BE2C (cell line): ENCODE measurements around the gene FAXDC2.

Experiments used
- DNase-seq: peaks from one replicate; pipeline ENCODE4 v3.0.0-alpha.2; 2020
- H3K27me3 ChIP-seq: fragments of 250-450 bp; sonication (Bioruptor Pico); 2 replicates; pipeline ENCODE4 v1.5.1; 2020; ENCODE audit warnings: mild to moderate bottlenecking
- H3K36me3 ChIP-seq: fragments of 250-450 bp; sonication (Bioruptor Pico); 2 replicates; pipeline ENCODE4 v1.5.1; 2020; ENCODE audit warnings: mild to moderate bottlenecking
- H3K4me1 ChIP-seq: fragments of 250-450 bp; sonication (Bioruptor Pico); 2 replicates; pipeline ENCODE4 v1.5.1; 2020
- H3K4me3 ChIP-seq: 2 replicates; pipeline ENCODE4 v1.5.1; 2011; ENCODE audit warnings: low read depth, low read length
- H3K9me3 ChIP-seq: fragments of 250-450 bp; sonication (Bioruptor Pico); 2 replicates; pipeline ENCODE4 v1.5.1; 2020
- TF ChIP-seq, protein P1 (sequence below): IDR thresholded peaks from 2 replicates; pipeline ENCODE4 v1.5.1; 2012; ENCODE audit warnings: mild to moderate bottlenecking, low read depth, low read length

Gene FAXDC2

DNA sequence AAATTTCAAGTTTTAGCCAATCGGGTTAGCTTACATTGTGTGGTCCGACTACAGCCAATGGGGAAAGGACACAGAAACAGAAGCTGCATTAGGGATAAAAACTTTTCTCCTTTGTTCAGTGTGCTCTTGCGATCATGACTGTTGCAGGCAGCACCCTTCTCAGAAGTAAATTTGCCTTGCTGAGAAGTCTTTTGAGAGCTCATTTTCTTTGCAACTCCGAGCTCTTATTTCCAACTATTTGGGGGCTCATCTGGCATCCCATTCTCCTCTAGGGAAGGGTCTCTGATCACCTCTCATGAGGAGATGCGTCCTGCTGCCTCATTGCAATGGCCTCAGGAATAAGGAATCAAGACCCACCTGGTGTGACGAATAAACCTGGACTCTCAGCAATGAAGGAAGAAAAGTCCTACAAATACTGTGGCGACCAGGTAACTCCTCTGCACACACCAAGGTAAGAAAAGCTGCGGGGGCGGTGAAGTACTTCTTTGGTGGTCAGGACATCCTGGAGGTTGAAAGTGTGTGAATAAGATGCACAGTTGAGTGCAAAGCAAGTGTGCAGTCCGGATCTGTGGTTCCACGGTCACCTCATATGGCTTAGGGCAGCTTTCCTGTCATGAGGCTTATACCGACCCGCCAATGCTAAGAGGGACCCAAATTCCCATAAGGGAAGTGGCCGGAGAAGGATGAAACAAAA, 28.4 kb upstream of the FAXDC2 start:
- H3K27me3 ChIP-seq, result no peaks in the 10 kb centered on the region
- TF ChIP-seq, protein P1, sequence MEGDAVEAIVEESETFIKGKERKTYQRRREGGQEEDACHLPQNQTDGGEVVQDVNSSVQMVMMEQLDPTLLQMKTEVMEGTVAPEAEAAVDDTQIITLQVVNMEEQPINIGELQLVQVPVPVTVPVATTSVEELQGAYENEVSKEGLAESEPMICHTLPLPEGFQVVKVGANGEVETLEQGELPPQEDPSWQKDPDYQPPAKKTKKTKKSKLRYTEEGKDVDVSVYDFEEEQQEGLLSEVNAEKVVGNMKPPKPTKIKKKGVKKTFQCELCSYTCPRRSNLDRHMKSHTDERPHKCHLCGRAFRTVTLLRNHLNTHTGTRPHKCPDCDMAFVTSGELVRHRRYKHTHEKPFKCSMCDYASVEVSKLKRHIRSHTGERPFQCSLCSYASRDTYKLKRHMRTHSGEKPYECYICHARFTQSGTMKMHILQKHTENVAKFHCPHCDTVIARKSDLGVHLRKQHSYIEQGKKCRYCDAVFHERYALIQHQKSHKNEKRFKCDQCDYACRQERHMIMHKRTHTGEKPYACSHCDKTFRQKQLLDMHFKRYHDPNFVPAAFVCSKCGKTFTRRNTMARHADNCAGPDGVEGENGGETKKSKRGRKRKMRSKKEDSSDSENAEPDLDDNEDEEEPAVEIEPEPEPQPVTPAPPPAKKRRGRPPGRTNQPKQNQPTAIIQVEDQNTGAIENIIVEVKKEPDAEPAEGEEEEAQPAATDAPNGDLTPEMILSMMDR, result no peak
- H3K9me3 ChIP-seq, result no peaks in the 10 kb centered on the region; the same call in 1 of the 2 replicates
- H3K36me3 ChIP-seq, result peaks cover 41% of the 10 kb centered on the region
- no peak for DNase-seq
- no peaks in the 10 kb centered on the region; the same call in 1 of the 2 replicates for H3K4me1 ChIP-seq
- H3K4me3 ChIP-seq, result no peak overlapping the region

DNA sequence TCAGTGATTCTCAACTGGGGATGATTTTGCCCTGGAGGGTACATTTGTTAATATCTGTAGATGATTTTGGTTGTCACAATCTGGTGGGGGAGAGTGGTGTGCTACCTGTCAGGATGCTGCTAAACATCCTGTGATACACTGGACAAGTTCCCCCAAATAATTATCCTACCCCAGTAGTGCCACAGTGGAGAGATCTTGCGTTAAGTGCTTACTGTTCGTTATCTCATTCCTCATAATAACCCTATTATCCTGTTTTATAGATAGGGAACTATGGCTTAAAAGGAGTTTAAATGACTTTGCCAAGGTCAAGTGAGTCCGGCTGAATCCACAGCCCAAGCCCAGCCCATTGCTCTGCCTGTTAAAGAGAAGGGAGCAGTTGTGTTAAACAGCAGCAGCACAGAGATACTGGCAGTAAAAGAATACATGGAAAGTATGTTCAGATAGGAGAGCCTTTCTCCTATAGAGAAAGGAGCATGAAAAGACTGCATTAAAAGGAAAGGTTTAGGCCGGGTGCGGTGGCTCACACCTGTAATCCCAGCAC, 23.5 kb upstream of the FAXDC2 start:
- TF ChIP-seq, protein P1, result no peak
- H3K4me3 ChIP-seq, result no peak overlapping the region
- H3K36me3 ChIP-seq, result peaks cover 66% of the 10 kb centered on the region

DNA sequence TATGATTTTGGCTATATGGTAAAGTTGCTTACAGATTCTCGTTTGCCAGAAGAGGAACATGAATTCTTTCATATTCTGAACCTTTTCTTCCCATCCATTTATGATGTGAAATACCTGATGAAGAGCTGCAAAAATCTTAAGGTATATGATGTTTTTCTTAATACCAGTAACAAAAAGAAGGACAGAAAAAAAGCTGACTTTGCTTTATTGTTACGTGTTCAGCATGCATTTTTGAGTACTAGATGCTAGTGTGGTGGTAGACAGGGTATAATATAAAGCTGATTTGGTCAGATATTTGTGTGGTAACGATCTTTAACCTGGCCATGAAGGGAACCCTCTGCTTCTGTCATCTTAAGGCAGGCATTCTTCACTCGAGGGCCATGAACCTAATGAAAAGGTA, 21.3 kb upstream of the FAXDC2 start:
- no peaks in the 10 kb centered on the region for H3K27me3 ChIP-seq
- peaks cover 4% of the 10 kb centered on the region for H3K4me1 ChIP-seq
- H3K36me3 ChIP-seq, result peaks cover 60% of the 10 kb centered on the region
- no peak overlapping the region for H3K4me3 ChIP-seq
- TF ChIP-seq, protein P1, result no peak
- no peak for DNase-seq
- H3K9me3 ChIP-seq, result no peaks in the 10 kb centered on the region

More for the DNA sequence above, 23.5 kb upstream of the FAXDC2 start:
- Histone ChIP-seq H3K27me3 (no peaks in the 10 kb centered on the region), H3K4me1 (no peaks in the 10 kb centered on the region; the same call in 1 of the 2 replicates), H3K9me3 (no peaks in the 10 kb centered on the region; the same call in 1 of the 2 replicates)
- no peak for DNase-seq

DNA sequence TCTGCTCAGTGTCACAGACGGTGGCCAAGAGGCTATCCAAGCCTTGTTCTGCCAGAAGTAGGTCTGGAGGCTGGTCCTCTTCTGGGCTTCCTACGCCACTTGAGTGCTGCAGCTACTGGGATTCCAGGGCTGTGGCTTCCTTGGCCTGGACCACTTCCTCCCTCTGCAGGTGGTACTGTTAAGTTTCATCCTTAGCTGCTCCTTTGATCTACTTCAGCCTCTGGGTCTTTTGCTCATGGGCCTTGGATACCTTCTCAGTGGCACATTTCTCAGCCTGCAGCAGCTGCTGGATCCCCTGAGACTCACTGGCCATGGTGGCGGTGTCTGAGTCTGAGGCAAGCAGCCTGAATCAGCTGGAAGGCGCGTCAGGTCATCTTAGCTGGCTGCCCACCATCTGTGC, 18.3 kb upstream of the FAXDC2 start:
- Histone ChIP-seq H3K9me3 (no peaks in the 10 kb centered on the region), H3K36me3 (peaks cover 59% of the 10 kb centered on the region), H3K27me3 (no peaks in the 10 kb centered on the region), H3K4me3 (no peak overlapping the region), H3K4me1 (peaks cover 4% of the 10 kb centered on the region)
- DNase-seq, result peak; percentile 63
- TF ChIP-seq, protein P1, result peak; percentile 65

DNA sequence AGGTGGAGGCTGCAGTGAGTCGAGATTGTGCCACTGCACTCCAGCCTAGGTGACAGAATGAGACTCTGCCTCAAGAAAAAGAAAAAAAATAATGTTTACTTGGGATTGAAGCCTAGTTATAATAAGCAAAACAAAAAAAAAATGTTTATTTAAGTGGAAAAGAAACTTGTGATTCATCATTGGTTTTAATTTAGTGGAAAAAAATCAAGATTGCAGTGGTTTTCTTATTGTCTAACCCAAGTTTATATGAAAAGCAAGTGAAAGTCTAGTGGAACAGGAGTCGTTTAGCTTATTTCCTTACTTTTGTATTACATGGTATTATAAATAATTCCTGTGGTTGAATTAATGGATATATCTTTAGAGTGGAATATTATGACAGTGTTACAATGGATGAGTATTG, 16.4 kb upstream of the FAXDC2 start:
- H3K4me3 ChIP-seq, result no peak overlapping the region
- no peaks in the 10 kb centered on the region for H3K9me3 ChIP-seq
- peaks cover 53% of the 10 kb centered on the region for H3K36me3 ChIP-seq
- TF ChIP-seq, protein P1, result no peak
- no peaks in the 10 kb centered on the region for H3K27me3 ChIP-seq
- H3K4me1 ChIP-seq, result peaks cover 4% of the 10 kb centered on the region
- DNase-seq, result no peak

DNA sequence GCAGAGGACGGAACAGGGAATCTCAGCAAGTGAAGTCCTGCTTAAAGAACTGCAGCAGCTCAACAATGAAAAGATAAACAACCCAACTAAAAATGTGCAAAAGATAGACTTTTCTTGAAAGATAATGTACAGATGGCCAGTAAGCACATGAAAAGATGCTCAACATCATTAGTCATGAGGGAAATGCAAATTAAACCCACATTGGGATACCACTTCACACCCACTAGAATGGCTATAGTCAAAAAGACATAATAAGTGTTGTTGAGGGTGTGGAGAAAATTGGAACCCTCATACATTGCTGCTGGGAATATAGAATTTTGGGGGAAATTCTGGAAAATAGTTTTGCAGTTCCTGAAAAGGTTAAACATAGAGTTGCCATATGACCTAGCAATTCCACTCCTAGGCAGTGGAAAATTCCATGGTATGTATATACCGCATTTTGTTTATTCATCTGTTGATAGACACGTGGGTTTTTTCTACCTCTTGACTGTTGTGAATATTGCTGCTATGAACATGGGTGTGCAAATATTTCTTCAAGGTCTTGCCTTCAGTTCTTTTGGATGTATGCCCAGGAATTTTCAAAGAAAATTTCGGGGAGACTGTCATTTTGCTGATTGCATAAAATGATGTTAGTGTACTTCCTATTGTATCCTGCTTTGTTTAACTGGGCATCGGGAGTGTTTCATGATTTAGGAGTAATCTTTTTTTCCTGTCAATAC, 15.2 kb upstream of the FAXDC2 start:
- Histone ChIP-seq H3K27me3 (no peaks in the 10 kb centered on the region), H3K36me3 (peaks cover 43% of the 10 kb centered on the region), H3K9me3 (no peaks in the 10 kb centered on the region), H3K4me3 (no peak overlapping the region), H3K4me1 (peaks cover 4% of the 10 kb centered on the region)
- DNase-seq, result no peak
- TF ChIP-seq, protein P1, result no peak
